RPMI7951 (cell line): Measurements from ENCODE around the gene PFKL. TPM values are rescaled to one million over a fixed set of nuclear protein-coding genes. Genes with fewer than 3 reads are reported as not detected.
"Not testable (repeated sequence)": the region's sequence is repeated elsewhere in the genome, so short reads cannot be mapped to it uniquely, and the experiment has no call there.

Source experiments
- DNase-seq: peaks from one replicate; pipeline ENCODE4 v3.0.0-alpha.2; 2012; ENCODE audit warnings: low read depth
- total RNA-seq: library from RNA; depleted of rRNA; stranded (reverse); fragments of >200 nt; shearing (Covaris generic); gene quantifications from 2 replicates; pipeline ENCODE4 v1.2.3, GENCODE V29; 2014

Gene PFKL
- total RNA-seq, 1 experiment from 2014 or later: 97.3 TPM

- no peak for DNase-seq
These were observed 44.8 kb downstream of the PFKL start for GRCh38 chr21:44344541-44345183.

- DNase-seq: no peak
These were observed 45.6 kb downstream of the PFKL start for GRCh38 chr21:44345495-44345894.

GRCh38 chr21:44347911-44348451, 48.1 kb downstream of the PFKL start:
- no peak for DNase-seq

- DNase-seq: no peak
These were observed 49.0 kb downstream of the PFKL start for GRCh38 chr21:44348861-44349260.

- DNase-seq: no peak
These were observed 49.6 kb downstream of the PFKL start for GRCh38 chr21:44349416-44349846.

- no peak for DNase-seq
These were observed 50.3 kb downstream of the PFKL start for GRCh38 chr21:44349847-44350772.

GRCh38 chr21:44350773-44351481, 51.1 kb downstream of the PFKL start:
- DNase-seq: no peak

- no peak for DNase-seq
These were observed 51.8 kb downstream of the PFKL start for GRCh38 chr21:44351535-44352252.

GRCh38 chr21:44352253-44352860, 52.5 kb downstream of the PFKL start:
- DNase-seq: no peak

- DNase-seq: no peak
These were observed 53.5 kb downstream of the PFKL start, which contains the start of gene TRPM2 for GRCh38 chr21:44353191-44353970. TSS of gene TRPM2 (plus strand) at chr21:44353621. CDS start at chr21:44353701, 80 bp downstream.

GRCh38 chr21:44354001-44354405, 54.1 kb downstream of the PFKL start:
- no peak for DNase-seq

- no peak for DNase-seq
These were observed 55.2 kb downstream of the PFKL start for GRCh38 chr21:44354775-44355771.

- DNase-seq: no peak
These were observed 56.3 kb downstream of the PFKL start for GRCh38 chr21:44356160-44356559.

GRCh38 chr21:44356636-44357035, 56.8 kb downstream of the PFKL start:
- DNase-seq: no peak

GRCh38 chr21:44357064-44357837, 57.4 kb downstream of the PFKL start:
- DNase-seq: no peak

GRCh38 chr21:44359396-44359795, 59.5 kb downstream of the PFKL start:
- DNase-seq: no peak

- no peak for DNase-seq
These were observed 60.3 kb downstream of the PFKL start for GRCh38 chr21:44360159-44360558.

GRCh38 chr21:44361903-44362302, 62.0 kb downstream of the PFKL start:
- not testable (repeated sequence) for DNase-seq
